ENCODE measurements around the gene PHLDB2. TPM values are rescaled to one million over a fixed set of nuclear protein-coding genes. Genes with fewer than 3 reads are reported as not detected.

PHLDB2 gene
- total and polyA plus RNA-seq, 2 donors (not counting 1 experiment from before 2014, with no cell fraction given) = 33.8 to 47.9 TPM

DNA sequence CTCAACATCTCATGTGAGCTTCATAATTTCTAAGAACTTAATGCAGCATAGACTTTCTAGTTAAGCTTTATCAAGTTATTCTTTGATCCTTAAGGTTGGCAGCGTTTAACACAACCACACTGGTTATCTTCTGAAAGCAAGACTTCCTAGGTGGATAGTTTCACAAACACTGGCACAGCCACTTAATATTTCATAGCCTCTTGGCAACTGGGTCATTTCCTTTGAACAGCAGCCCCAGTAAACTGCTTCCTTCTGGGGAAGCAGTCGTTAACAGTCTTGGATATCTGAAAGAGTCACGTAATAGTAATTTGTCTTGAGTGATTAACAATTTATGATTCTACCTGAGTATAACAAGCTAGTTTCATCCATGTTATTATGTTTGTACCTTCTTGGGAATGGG lies 73.9 kb downstream of the PHLDB2 start:
- no peak overlapping the region for H3K4me3 ChIP-seq (replicated peaks in 1 of 4; ENCODE audit: control extremely low read depth in 1 of 4, insufficient read depth in 1 of 4, low read depth in 3 of 4, low read length in 4 of 4)
- H3K9ac ChIP-seq (ENCODE audit: insufficient read depth, low read length) = no peak overlapping the region
- no peaks in the 10 kb centered on the region for H3K79me2 ChIP-seq (ENCODE audit: control insufficient read depth, insufficient read depth, low read length)
- no peaks in the 10 kb centered on the region for H3K27me3 ChIP-seq (ENCODE audit: control insufficient read depth, insufficient read depth, low read length)
- H3K9me3 ChIP-seq (ENCODE audit: control insufficient read depth, insufficient read depth, low read depth, low read length) = no peaks in the 10 kb centered on the region
- H3K4me2 ChIP-seq (ENCODE audit: extremely low read depth, insufficient read depth, low read length) = no peak overlapping the region
- no peaks in the 10 kb centered on the region for H3K36me3 ChIP-seq (ENCODE audit: control insufficient read depth, insufficient read depth, low read length)
- TF ChIP-seq, protein P1, sequence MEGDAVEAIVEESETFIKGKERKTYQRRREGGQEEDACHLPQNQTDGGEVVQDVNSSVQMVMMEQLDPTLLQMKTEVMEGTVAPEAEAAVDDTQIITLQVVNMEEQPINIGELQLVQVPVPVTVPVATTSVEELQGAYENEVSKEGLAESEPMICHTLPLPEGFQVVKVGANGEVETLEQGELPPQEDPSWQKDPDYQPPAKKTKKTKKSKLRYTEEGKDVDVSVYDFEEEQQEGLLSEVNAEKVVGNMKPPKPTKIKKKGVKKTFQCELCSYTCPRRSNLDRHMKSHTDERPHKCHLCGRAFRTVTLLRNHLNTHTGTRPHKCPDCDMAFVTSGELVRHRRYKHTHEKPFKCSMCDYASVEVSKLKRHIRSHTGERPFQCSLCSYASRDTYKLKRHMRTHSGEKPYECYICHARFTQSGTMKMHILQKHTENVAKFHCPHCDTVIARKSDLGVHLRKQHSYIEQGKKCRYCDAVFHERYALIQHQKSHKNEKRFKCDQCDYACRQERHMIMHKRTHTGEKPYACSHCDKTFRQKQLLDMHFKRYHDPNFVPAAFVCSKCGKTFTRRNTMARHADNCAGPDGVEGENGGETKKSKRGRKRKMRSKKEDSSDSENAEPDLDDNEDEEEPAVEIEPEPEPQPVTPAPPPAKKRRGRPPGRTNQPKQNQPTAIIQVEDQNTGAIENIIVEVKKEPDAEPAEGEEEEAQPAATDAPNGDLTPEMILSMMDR (conservative IDR thresholded peaks at IDR 0.05 in 1 of 2, IDR thresholded peaks at IDR 0.05 in 1 of 2; ENCODE audit: low read depth in 1 of 2, low read length in 2 of 2) = no peak
- no peak for TF ChIP-seq EZH2 (IDR thresholded peaks at IDR 0.05; ENCODE audit: low read length, missing control alignments)
- no peak overlapping the region for H3K27ac ChIP-seq (ENCODE audit: insufficient read depth, low read length)
- DNase-seq (ENCODE audit: low read depth in 2 of 2) = no peak
- H4K20me1 ChIP-seq (ENCODE audit: control insufficient read depth, extremely low read depth, insufficient read depth, low read length) = no peaks in the 10 kb centered on the region
- H2AFZ ChIP-seq (ENCODE audit: low read length) = no peak overlapping the region
- H3K4me1 ChIP-seq (ENCODE audit: control insufficient read depth, extremely low read depth, insufficient read depth, low read length) = peaks cover 14% of the 10 kb centered on the region

DNA sequence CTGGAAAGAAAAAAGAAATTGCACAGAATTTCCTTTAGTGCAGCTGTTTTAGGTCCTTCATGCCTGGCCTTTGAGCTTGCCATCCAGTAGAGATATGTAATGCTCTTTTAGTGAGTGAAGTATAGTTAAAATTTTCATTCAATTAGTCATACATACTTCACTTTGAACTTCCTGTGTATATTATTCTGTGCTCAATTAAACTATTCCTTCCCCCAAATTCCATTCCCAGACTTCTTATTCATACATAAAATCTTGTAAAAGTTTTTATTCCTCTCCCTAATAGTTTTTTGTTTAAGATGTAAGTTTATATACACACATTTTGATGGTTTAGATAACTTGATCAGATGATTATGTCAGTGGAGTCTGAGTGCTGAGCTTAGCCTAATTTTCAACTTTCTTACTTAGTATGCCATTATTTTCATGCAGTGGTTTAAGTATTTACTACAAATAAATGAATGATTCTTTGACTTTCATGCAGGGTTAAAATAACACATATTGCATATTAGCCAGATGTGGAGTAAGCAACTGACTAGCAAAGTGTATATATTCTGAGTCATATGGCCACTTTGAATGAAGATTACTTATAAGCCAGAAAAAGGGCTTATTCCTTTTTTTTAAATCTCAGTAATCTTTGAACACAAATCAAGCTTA lies 77.3 kb downstream of the PHLDB2 start:
- Histone ChIP-seq H3K27me3 (ENCODE audit: control insufficient read depth, insufficient read depth, low read length) (no peaks in the 10 kb centered on the region), H3K36me3 (ENCODE audit: control insufficient read depth, insufficient read depth, low read length) (peaks cover 3% of the 10 kb centered on the region), H2AFZ (ENCODE audit: low read length) (no peak overlapping the region), H3K9ac (ENCODE audit: insufficient read depth, low read length) (peak overlapping the region; percentile 34), H3K27ac (ENCODE audit: insufficient read depth, low read length) (peak overlapping the region; percentile 83), H3K9me3 (ENCODE audit: control insufficient read depth, insufficient read depth, low read depth, low read length) (no peaks in the 10 kb centered on the region), H3K4me1 (ENCODE audit: control insufficient read depth, extremely low read depth, insufficient read depth, low read length) (peaks cover 14% of the 10 kb centered on the region), H3K4me3 (replicated peaks in 1 of 4; ENCODE audit: control extremely low read depth in 1 of 4, insufficient read depth in 1 of 4, low read depth in 3 of 4, low read length in 4 of 4) (no peak overlapping the region), H3K79me2 (ENCODE audit: control insufficient read depth, insufficient read depth, low read length) (no peaks in the 10 kb centered on the region), H4K20me1 (ENCODE audit: control insufficient read depth, extremely low read depth, insufficient read depth, low read length) (no peaks in the 10 kb centered on the region), H3K4me2 (ENCODE audit: extremely low read depth, insufficient read depth, low read length) (peak overlapping the region; percentile 83)
- peak; percentile 84 to 88 for DNase-seq (ENCODE audit: low read depth in 2 of 2)
- no peak for TF ChIP-seq EZH2 (IDR thresholded peaks at IDR 0.05; ENCODE audit: low read length, missing control alignments)
- TF ChIP-seq, protein P1 (conservative IDR thresholded peaks at IDR 0.05 in 1 of 2, IDR thresholded peaks at IDR 0.05 in 1 of 2; ENCODE audit: low read depth in 1 of 2, low read length in 2 of 2) = no peak

DNA sequence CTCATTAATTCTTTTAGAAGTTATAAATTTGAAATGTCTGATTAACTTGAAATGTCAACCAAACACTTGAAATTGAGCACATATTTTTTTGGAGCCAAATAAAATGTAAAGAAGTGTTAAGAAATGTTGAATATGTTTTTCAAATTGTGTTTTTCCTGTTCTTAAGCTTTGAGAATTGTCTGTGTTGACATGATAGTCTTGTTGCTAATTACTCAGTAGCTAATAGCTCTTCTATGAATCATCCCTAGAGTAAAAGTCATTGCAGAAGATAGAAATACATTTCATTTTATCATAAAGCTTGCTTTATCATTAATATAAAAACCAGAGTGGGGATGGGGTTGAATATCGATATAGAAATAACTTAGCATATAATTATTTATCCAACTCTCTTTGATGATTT lies 77.9 kb downstream of the PHLDB2 start:
- Histone ChIP-seq H3K9me3 (ENCODE audit: control insufficient read depth, insufficient read depth, low read depth, low read length) (no peaks in the 10 kb centered on the region), H3K27me3 (ENCODE audit: control insufficient read depth, insufficient read depth, low read length) (no peaks in the 10 kb centered on the region), H3K36me3 (ENCODE audit: control insufficient read depth, insufficient read depth, low read length) (peaks cover 3% of the 10 kb centered on the region), H4K20me1 (ENCODE audit: control insufficient read depth, extremely low read depth, insufficient read depth, low read length) (no peaks in the 10 kb centered on the region), H3K4me2 (ENCODE audit: extremely low read depth, insufficient read depth, low read length) (peak overlapping the region; percentile 83), H3K4me1 (ENCODE audit: control insufficient read depth, extremely low read depth, insufficient read depth, low read length) (peaks cover 14% of the 10 kb centered on the region), H3K9ac (ENCODE audit: insufficient read depth, low read length) (peak overlapping the region; percentile 34), H3K79me2 (ENCODE audit: control insufficient read depth, insufficient read depth, low read length) (no peaks in the 10 kb centered on the region), H3K4me3 (replicated peaks in 1 of 4; ENCODE audit: control extremely low read depth in 1 of 4, insufficient read depth in 1 of 4, low read depth in 3 of 4, low read length in 4 of 4) (no peak overlapping the region), H2AFZ (ENCODE audit: low read length) (no peak overlapping the region), H3K27ac (ENCODE audit: insufficient read depth, low read length) (peak overlapping the region; percentile 83)
- TF ChIP-seq, protein P1 (conservative IDR thresholded peaks at IDR 0.05 in 1 of 2, IDR thresholded peaks at IDR 0.05 in 1 of 2; ENCODE audit: low read depth in 1 of 2, low read length in 2 of 2) = no peak
- no peak for TF ChIP-seq EZH2 (IDR thresholded peaks at IDR 0.05; ENCODE audit: low read length, missing control alignments)
- DNase-seq (ENCODE audit: low read depth in 2 of 2) = peak; percentile 40 to 63
